Right ventricle myocardium inferior (tissue), 1 donor: ENCODE data around the gene GSS. TPM values are rescaled to one million over a fixed set of nuclear protein-coding genes. Genes with fewer than 3 reads are reported as not detected.
"Not testable (repeated sequence)": the region's sequence is repeated elsewhere in the genome, so short reads cannot be mapped to it uniquely, and the experiment has no call there.

Experiments
- ATAC-seq: fragments of 200-7000 bp; cut with Tn5 transposase; one replicate; pipeline ENCODE4 v1.9.1; 2020; ENCODE audit warnings: mild to moderate bottlenecking, moderate library complexity
- DNase-seq: peaks from one replicate; pipeline ENCODE4 v3.0.0; 2021; ENCODE audit errors: missing footprints
- intact Hi-C: fragments of 100-400 bp; cut with DNase I; formaldehyde crosslinking; loops from one replicate; pipeline ENCODE4 v1.11.0; 2022
- microRNA-seq: library from miRNA; unstranded; fragments of <30 nt; microRNA quantifications from one replicate; pipeline ENCODE4 v1.2.0, GENCODE V29; 2020
- total RNA-seq: library from RNA; stranded (reverse); fragmentation: NEBNext Ultra II Directional; extraction: Animal tissue kit (Norgen Biotek cat#: 25700); gene quantifications from one replicate; pipeline ENCODE4 v1.2.1, GENCODE V29; 2021
- donor health status: DM: no; HTN: yes; CAD: no; lungs with severe emphysema.

Gene GSS
- total RNA-seq, 1 donor from 2014 or later = 17.6 TPM

DNA sequence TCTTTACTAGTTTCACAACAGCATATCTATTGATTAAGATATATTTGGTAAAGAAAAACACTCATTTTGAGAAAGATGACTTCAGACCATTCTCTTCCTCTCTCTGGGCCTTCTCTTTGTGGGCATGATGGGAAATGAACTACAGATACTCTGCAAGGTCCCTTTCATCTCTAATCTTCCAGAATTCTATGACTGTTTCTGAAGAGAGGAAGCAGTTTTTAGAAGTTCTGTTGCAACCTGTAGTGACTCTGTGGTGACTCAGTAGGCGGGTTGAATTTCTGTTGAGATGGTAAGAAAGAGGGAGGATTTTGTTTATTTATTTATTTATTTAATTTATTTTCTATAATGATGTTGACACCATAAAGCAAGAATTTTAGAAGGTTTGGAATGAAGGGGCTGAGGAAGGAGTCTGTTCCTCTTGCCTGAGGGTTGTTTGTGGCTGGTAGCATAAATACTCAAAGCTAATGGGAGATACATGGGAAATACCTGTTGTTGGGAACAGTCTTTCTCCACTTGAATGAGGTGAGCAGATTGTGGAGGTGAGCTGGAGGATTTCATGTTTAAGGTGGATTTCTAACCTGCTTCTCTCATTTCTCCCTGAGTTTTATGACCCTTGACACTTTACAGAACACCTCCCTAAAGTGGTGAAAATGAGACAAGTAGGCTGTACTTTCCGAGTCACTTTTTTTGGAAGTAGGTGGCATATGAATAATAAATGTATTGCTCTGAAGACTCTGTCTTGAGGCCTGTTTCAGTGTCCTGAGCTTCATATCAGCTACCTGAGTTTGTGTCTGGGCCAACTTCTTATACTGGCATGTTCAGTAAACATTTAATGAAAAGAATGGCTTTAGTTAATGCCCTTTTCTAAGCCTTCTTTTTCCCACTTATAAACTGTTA lies 64.2 kb downstream of the GSS start:
- DNase-seq (no peak), ATAC-seq (no peak)
- intact Hi-C loops = no loop called here

- ATAC-seq = no peak
- intact Hi-C loops = no loop called here
- no peak for DNase-seq
These were observed 67.1 kb downstream of the GSS start for GRCh38 chr20:34888468-34888867.

- ATAC-seq (no peak), DNase-seq (no peak)
- intact Hi-C loops = no loop called here
These were observed 68.6 kb downstream of the GSS start for GRCh38 chr20:34887023-34887422.

DNA sequence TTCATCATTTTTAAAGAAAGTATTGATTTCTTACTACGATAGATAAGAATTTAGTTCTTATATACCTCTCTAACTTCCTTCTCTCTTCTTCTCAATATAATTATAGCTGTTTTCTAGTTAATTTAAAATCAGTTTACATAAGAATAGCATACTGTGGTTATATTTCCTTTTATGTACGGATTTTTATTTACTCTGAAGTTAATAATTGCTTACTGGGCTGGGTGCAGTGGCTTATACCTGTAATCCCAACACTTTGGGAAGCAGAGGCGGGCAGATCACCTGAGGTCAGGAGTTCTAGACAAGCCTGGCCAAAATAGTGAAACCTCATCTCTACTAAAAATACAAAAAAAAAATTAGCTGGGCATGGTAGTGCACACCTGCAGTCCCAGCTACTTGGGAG lies 69.5 kb downstream of the GSS start:
- no peak for DNase-seq
- intact Hi-C loops = no loop called here
- no peak for ATAC-seq

GRCh38 chr20:34884260-34884659 lies 71.3 kb downstream of the GSS start:
- intact Hi-C loops = no loop called here
- DNase-seq (no peak), ATAC-seq (no peak)

DNA sequence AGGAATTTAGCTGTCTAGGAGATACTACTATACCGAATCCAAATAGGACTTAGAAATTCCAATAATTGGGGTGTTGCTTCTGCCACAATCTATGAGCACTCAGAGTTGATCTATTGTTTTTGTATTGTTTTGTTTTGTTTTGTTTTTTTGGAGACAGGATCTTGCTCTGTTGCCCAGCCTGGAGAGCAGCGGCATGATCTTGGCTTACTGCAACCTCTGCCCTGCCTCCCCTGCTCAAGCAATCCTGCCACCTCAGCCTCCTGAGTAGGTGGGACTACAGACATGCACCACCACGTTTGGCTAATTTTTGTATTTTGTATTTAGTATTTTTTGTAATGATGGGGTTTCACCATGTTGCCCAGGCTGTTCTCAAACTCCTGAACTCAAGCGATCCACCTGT lies 71.8 kb downstream of the GSS start:
- no peak for ATAC-seq
- no peak for DNase-seq
- intact Hi-C loops = no loop called here

DNA sequence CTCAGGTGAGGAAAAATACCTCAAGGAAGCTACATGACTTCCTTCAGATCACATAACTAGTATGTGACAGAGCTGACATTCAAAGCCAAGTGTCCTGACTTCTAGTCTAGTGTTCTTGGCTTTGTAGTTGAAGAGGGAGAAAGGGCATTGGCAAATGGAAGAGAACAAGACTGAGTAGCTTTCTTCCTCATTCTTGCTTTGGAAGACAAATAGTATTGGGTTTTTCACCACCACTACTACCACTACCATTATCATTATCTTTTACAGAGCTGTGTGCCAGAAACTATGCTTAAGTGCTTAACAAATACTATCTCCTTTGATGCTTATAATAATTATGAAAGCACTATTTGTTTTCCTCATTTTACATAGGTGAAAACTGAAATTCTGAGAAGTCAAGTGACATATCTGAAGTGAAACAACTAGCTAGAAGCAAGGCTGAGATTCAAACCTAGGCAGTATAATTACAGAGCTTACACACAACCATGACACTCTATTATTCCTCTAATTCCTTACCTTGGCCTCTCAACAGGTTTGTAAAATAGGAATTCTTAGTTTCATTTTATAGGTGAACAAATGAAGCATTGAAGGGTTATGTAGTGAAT lies 72.4 kb downstream of the GSS start:
- intact Hi-C loops = no loop called here
- DNase-seq (no peak), ATAC-seq (no peak)

- no peak for DNase-seq
- no peak for ATAC-seq
- intact Hi-C loops = no loop called here
These were observed 73.9 kb downstream of the GSS start for GRCh38 chr20:34881689-34882088.

DNA sequence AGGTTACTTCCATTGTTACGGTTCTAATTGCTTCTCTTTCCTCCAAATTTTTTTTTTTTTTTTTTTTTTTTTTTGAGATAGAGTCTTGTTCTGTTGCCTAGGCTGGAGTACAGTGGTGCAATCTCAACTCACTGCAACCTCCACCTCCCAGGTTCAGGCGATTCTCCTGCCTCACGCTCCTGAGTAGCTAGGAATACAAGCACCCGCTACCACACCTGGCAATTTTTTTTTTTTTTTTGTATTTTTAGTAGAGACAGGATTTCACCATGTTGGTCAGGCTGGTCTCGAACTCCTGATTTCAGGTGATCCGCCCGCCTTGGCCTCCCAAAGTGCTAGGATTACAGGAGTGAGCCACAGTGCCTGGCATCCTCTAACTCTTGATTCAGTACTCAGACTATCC lies 74.6 kb downstream of the GSS start:
- DNase-seq, ATAC-seq, intact Hi-C loops: not testable (repeated sequence)

GRCh38 chr20:34880215-34880850 lies 75.3 kb downstream of the GSS start:
- intact Hi-C loops = no loop called here
- DNase-seq = no peak
- no peak for ATAC-seq

Small RNA genes lying within 50 kb of the gene (microRNA-seq; reads per million reads assigned to microRNA genes)
- gene MIR499A (not detected), gene MIR499B (not detected)

Other genes with a start within 250 kb of the GSS start
- gene NCOA6, start 130.2 kb downstream of the GSS start, total RNA-seq = 16.0 TPM
- 19.1 TPM for gene GGT7, start 83.0 kb downstream of the GSS start, total RNA-seq
- gene ACSS2, start 79.2 kb downstream of the GSS start, total RNA-seq = 149 TPM
- gene MYH7B, start 62 bp upstream of the GSS start, total RNA-seq = 230 TPM
- 35.3 TPM for gene TRPC4AP, start 137.0 kb upstream of the GSS start, total RNA-seq
- gene EDEM2, start 191.5 kb upstream of the GSS start, total RNA-seq = 12.7 TPM
- 10.5 TPM for gene PROCR, start 216.3 kb upstream of the GSS start, total RNA-seq